DOHH2 (cell line): Measurements from ENCODE around the gene PLEKHA3.

Source experiments
- H3F3A ChIP-seq: fragments of 200-600 bp; sonication (generic), shearing (Covaris generic); 2 replicates; pipeline ENCODE4 v1.6.0; 2016; ENCODE audit warnings: antibody characterized with exemption, mild to moderate bottlenecking; ENCODE audit not compliant: control insufficient read depth, insufficient read depth
- H3K27ac ChIP-seq: fragments of 200-600 bp; sonication (generic); 2 replicates; pipeline ENCODE4 v1.5.1; 2014; ENCODE audit warnings: low read depth, mild to moderate bottlenecking, low read length, moderate library complexity
- H3K27me3 ChIP-seq: fragments of 200-600 bp; sonication (generic); 2 replicates; pipeline ENCODE4 v1.6.1; 2014; ENCODE audit warnings: mild to moderate bottlenecking, low read length, mixed read lengths; ENCODE audit not compliant: control insufficient read depth
- H3K36me3 ChIP-seq: fragments of 200-600 bp; sonication (generic); 2 replicates; pipeline ENCODE4 v1.6.1; 2014; ENCODE audit warnings: mild to moderate bottlenecking, low read length, moderate library complexity, mixed read lengths; ENCODE audit not compliant: control insufficient read depth
- H3K4me1 ChIP-seq: fragments of 200-600 bp; sonication (generic); 2 replicates; pipeline ENCODE4 v1.6.1; 2014; ENCODE audit warnings: mild to moderate bottlenecking, low read length, mixed read lengths; ENCODE audit not compliant: control insufficient read depth
- H3K4me2 ChIP-seq: fragments of 200-600 bp; sonication (generic); 2 replicates; pipeline ENCODE4 v1.6.0; 2014; ENCODE audit warnings: mild to moderate bottlenecking, low read length, moderate library complexity
- H3K4me3 ChIP-seq: fragments of 200-600 bp; sonication (generic); 2 replicates; pipeline ENCODE4 v1.5.1; 2014; ENCODE audit warnings: mild to moderate bottlenecking, low read length, mixed read lengths
- H3K79me2 ChIP-seq: fragments of 200-600 bp; sonication (generic); 2 replicates; pipeline ENCODE4 v1.6.1; 2014; ENCODE audit warnings: mild to moderate bottlenecking, low read length, mixed read lengths; ENCODE audit not compliant: control insufficient read depth
- H3K9me2 ChIP-seq: fragments of 200-600 bp; sonication (generic); replicated peaks from 2 replicates; pipeline ENCODE4 v1.6.1; 2014; ENCODE audit warnings: mild to moderate bottlenecking, low read length, mixed read lengths; ENCODE audit not compliant: control insufficient read depth
- H3K9me3 ChIP-seq: fragments of 200-600 bp; sonication (generic); 2 replicates; pipeline ENCODE4 v1.6.1; 2014; ENCODE audit warnings: antibody characterized with exemption, low read length, mixed read lengths; ENCODE audit not compliant: control insufficient read depth, insufficient read depth
- H4K20me1 ChIP-seq: fragments of 200-600 bp; sonication (generic); 2 replicates; pipeline ENCODE4 v1.6.0; 2014; ENCODE audit warnings: low read depth, mild to moderate bottlenecking, antibody characterized with exemption, low read length, moderate library complexity; ENCODE audit not compliant: control insufficient read depth, insufficient read depth
- EZH2phosphoT487 ChIP-seq: fragments of 200-600 bp; sonication (generic); IDR thresholded peaks from 2 replicates; pipeline ENCODE4 v1.6.1; 2017; ENCODE audit warnings: borderline replicate concordance, mild to moderate bottlenecking, antibody characterized with exemption, low read length, moderate library complexity, mixed read lengths
- TF ChIP-seq, protein P1 (sequence below): fragments of 200-600 bp; sonication (generic); IDR thresholded peaks from one replicate; pipeline ENCODE4 v1.5.1; 2014; ENCODE audit warnings: antibody characterized with exemption, mild to moderate bottlenecking, low read depth, low read length; ENCODE audit not compliant: poor library complexity, severe bottlenecking

Gene PLEKHA3

DNA sequence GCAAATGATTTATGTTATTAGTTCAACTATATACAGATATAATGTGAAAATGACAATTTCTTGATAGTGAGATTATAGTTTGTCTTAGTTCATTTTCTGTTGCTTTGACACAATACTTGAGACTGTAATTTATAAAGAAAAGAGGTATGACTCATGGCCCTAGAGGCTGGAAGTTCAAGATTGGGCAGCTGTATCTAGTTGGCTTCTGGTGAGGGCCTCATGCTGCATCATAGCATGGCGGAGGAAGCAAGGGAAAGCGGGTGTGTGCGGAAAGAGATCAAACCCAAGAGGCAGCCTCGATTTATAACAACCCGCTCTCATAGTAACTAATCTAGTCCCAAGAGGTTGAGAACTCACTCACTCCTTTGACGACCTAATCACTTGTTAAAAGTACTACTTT lies 11.4 kb downstream of the PLEKHA3 start:
- no peak overlapping the region for H3K4me3 ChIP-seq
- no peaks in the 10 kb centered on the region for H3K9me2 ChIP-seq
- H3K79me2 ChIP-seq = peaks cover 16% of the 10 kb centered on the region
- peaks cover 6% of the 10 kb centered on the region; the same call in 1 of the 2 replicates for H3F3A ChIP-seq
- no peak overlapping the region for H3K27ac ChIP-seq
- peaks cover 78% of the 10 kb centered on the region for H3K36me3 ChIP-seq
- no peaks in the 10 kb centered on the region for H3K9me3 ChIP-seq
- H3K27me3 ChIP-seq = no peaks in the 10 kb centered on the region
- no peaks in the 10 kb centered on the region for H4K20me1 ChIP-seq
- TF ChIP-seq, protein P1, sequence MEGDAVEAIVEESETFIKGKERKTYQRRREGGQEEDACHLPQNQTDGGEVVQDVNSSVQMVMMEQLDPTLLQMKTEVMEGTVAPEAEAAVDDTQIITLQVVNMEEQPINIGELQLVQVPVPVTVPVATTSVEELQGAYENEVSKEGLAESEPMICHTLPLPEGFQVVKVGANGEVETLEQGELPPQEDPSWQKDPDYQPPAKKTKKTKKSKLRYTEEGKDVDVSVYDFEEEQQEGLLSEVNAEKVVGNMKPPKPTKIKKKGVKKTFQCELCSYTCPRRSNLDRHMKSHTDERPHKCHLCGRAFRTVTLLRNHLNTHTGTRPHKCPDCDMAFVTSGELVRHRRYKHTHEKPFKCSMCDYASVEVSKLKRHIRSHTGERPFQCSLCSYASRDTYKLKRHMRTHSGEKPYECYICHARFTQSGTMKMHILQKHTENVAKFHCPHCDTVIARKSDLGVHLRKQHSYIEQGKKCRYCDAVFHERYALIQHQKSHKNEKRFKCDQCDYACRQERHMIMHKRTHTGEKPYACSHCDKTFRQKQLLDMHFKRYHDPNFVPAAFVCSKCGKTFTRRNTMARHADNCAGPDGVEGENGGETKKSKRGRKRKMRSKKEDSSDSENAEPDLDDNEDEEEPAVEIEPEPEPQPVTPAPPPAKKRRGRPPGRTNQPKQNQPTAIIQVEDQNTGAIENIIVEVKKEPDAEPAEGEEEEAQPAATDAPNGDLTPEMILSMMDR = no peak
- no peak overlapping the region for H3K4me2 ChIP-seq
- H3K4me1 ChIP-seq = no peaks in the 10 kb centered on the region

DNA sequence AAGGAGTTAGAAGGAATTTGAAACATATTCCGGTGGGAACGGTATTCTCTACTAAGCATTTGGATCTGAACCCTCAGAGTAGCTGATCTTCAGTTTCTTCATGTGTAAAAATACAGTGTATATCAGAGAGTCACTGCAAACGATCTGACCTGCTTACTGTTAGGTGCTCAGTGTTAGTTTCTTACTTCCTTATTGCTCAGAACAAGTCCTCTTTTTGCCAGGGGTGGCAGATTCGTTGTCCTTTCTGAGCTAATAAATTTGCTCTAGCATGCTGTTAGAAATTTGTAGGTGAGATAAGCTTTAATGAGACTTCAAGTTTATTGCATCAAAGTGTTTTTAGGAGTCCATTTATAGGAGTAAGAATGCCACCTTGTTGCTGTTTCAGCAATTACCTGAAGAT lies 15.8 kb downstream of the PLEKHA3 start:
- peaks cover 88% of the 10 kb centered on the region for H3K36me3 ChIP-seq

DNA sequence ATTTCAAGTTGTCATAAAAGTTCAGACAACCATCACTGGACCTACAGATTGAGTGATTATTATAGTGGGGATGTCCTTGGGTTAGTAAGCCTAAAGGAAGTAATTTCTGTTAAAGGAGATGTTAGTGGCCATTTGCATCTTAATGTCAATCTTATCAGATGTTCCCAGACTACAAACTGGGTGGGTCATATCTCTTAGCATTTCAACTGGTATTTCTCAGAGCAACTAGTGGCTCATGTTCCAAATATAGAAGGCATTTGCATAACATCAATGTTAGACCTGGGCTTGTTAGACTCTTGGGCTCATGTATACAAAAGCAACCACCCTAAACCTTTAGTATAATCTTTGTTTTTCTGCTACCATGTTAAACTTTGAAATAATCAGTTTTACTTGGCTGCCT lies 17.9 kb downstream of the PLEKHA3 start:
- no peak overlapping the region for H3K27ac ChIP-seq
- peaks cover 90% of the 10 kb centered on the region for H3K36me3 ChIP-seq
- H3K4me2 ChIP-seq = peak overlapping the region; percentile 20
- TF ChIP-seq, protein P1 = no peak
- TF ChIP-seq EZH2phosphoT487 = no peak
- peaks cover 6% of the 10 kb centered on the region for H3F3A ChIP-seq
- no peaks in the 10 kb centered on the region for H3K9me3 ChIP-seq
- no peaks in the 10 kb centered on the region for H4K20me1 ChIP-seq
- peaks cover 12% of the 10 kb centered on the region for H3K4me1 ChIP-seq
- no peaks in the 10 kb centered on the region for H3K9me2 ChIP-seq
- H3K79me2 ChIP-seq = no peaks in the 10 kb centered on the region
- H3K4me3 ChIP-seq = peak overlapping the region; percentile 5; the same call in 1 of the 2 replicates
- H3K27me3 ChIP-seq = no peaks in the 10 kb centered on the region

More for the DNA sequence above, 15.8 kb downstream of the PLEKHA3 start:
- Histone ChIP-seq H3K9me2 (no peaks in the 10 kb centered on the region), H3K27ac (no peak overlapping the region), H3K27me3 (no peaks in the 10 kb centered on the region), H3K4me3 (no peak overlapping the region), H3K9me3 (no peaks in the 10 kb centered on the region), H3K4me2 (no peak overlapping the region), H3F3A (peaks cover 6% of the 10 kb centered on the region), H3K79me2 (no peaks in the 10 kb centered on the region), H3K4me1 (peaks cover 12% of the 10 kb centered on the region), H4K20me1 (no peaks in the 10 kb centered on the region)
- TF ChIP-seq, protein P1 = no peak
- TF ChIP-seq EZH2phosphoT487 = no peak

DNA sequence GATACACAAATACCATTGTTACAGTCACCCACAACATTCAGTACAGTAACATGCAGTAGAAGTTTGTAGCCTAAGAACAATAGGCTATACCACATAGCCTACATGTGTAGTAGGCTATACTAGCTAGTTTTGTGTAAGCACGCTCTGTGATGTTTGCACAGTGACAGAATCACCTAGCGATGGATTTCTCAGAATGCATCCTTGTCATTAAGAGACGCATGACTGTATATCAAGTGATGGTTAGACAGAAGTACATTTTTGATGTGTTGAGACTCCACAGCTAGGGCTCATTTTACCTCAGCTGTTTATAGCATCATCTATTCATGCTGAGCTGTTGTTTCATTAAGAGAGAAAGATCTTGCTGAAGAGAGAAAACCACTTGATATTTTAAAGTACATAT lies 19.4 kb downstream of the PLEKHA3 start:
- TF ChIP-seq EZH2phosphoT487 = no peak
- TF ChIP-seq, protein P1 = no peak
- H3K36me3 ChIP-seq = peaks cover 87% of the 10 kb centered on the region
- no peak overlapping the region for H3K4me3 ChIP-seq
- H3K79me2 ChIP-seq = no peaks in the 10 kb centered on the region
- H3F3A ChIP-seq = peaks cover 6% of the 10 kb centered on the region
- no peaks in the 10 kb centered on the region for H3K27me3 ChIP-seq
- H3K9me3 ChIP-seq = no peaks in the 10 kb centered on the region
- H3K27ac ChIP-seq = no peak overlapping the region
- no peak overlapping the region for H3K4me2 ChIP-seq
- no peaks in the 10 kb centered on the region for H3K9me2 ChIP-seq
- no peaks in the 10 kb centered on the region for H4K20me1 ChIP-seq
- peaks cover 12% of the 10 kb centered on the region for H3K4me1 ChIP-seq
